Amniotic epithelial cell (primary cell): ENCODE results near the gene CPHXL2.

Experiments
- DNase-seq: peaks from one replicate; pipeline ENCODE4 v3.0.0-alpha.2; 2010; ENCODE audit warnings: low read depth

Gene CPHXL2

DNA sequence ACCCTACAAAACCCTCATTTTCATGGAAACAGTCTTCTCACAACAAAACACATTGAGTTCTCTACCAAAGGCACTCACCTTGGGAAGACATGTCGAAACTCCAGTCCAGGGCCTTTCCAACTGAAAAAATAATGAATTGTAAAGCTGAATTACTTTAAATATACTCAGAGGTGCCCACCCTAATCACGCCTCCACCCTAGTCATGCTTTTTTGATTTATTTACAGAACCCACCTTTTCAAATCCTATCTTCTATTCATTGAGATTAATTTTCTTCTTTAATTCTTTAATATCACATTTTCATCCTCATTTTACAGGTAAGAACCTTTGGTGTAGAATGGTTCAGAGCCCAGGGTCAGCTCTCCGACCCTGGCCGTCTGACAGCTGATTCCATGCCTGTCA is at the start of gene CPHXL2:
Gene CPHXL2 (minus strand): TSS at position 101 of the 400 bp plus-strand sequence. CDS start 10 bp downstream, at position 91.
- no peak for DNase-seq

GRCh38 chr16:75726390-75726789 is 49.6 kb upstream of the CPHXL2 start, which contains the start of gene CPHXL:
Gene CPHXL, minus strand, starts transcription at chr16:75726490. Its CDS starts 48 bp downstream, at chr16:75726442.
- no peak for DNase-seq

DNA sequence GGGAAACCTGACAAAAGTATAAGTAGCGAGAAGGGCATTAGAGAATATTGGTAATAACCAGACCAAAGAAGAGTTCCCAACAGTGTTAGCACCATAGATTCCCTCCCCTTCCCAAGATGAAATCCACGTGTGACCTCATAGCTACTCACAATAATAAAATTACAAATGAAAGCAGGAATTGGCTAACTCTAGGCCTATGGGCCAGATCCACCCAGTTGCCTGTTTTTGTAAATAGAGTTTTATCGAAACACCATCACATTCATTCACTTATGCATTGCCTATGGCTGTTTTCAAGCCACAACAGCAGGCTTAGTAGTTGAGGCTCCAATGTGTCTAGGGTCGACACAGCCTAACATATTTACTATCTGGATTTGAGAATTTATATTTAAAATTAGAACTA is 41.6 kb upstream of the CPHXL2 start:
- no peak for DNase-seq

DNA sequence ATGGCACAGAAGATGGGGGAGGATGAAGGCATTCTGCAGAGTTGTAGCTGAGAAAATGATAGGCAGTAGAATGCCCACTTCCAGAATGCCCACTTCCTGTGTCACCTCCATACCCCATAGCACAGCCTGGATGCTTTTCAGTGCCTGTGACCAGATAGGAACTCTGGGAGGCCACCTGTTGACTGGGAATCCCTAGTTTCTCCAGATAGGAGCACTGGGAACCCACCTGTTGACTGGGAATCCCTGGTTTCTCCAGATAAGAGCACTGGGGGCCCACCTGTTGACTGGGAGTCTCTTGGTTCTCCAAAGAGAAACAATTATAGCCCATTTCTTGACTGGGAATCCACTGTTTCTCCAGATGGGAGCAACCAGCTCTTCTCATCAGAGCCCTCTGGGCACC is 37.9 kb upstream of the CPHXL2 start:
- DNase-seq = no peak

DNA sequence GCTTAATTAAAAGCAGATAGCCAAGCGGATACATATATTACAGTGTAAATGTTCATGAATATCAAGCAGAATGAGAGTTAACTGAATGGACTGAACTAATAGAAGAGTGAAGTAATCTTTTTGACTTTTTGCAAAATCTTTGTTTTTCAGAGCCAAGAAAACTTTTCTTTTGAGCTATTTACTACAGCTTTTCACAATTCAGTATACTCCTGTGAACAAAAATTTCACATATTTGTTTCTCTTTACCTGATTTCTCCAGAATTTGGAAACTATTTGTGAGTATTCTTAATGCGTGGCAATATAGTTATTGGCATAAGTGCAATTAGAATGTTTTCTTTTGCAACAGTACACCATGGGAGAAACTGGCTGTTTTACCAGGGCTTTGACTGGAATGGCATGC is 33.5 kb upstream of the CPHXL2 start:
- peak; percentile 5 for DNase-seq

GRCh38 chr16:75703306-75703705 is 26.5 kb upstream of the CPHXL2 start:
- peak; percentile 30 for DNase-seq

DNA sequence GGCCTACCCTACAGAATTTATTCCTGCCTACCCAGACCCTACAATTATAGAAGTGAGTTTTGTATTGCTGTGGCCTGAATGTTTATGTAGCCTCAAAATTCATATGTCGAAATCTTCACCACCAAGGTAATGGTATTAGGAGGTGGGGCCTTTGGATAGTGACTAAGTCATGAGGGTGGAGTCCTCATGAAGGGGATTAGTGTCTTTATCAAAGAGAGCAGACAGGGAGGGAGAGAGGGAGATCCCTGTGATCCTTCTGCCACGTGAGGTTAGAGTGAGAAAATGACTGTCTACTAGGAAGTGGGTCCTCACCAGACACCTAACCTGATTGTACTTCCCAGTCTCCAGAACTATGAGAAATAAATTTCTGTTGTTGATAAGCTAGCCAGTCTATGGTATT is 25.4 kb upstream of the CPHXL2 start:
- DNase-seq = peak; percentile 70

DNA sequence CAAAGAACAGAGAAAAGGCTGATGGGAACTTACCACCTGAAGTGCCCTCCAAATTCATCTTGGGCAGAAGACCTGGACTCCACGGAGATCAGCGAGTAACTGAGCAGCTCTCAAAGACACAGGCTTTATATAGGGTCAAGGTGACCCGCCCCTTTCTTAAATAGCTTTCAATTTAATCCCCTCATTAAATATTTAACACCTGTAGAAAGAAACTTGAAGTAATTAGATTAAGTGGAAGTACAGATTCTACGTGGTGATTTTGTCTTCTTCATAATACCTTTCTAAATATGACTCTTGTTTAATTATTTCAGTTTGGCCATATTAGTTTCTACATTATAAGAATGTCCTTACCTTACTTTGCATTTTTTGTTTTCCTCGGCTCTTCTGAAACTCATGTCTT is 24.6 kb upstream of the CPHXL2 start, which contains the start of gene DUXB:
Gene DUXB (minus strand): TSS at position 101 of the 400 bp plus-strand sequence. CDS start 43 bp downstream, at position 58.
- no peak for DNase-seq

DNA sequence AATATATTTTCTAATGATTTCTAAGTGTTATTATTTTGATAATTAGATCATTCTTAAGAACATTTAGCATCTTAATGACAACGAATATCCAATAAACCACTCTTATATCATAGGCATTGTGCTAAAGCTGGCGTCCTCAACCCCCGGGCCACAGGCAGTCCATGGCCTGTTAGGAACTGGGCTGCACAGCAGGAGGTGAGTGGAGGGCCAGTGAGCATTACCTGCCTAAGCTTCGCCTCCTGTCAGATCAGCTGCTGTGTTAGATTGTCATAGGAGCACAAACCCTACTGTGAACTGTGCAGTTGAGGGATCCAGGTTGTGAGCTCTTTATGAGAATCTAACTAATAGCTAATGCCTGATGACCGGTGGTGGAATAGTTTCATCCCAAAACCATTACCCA is 20.8 kb upstream of the CPHXL2 start:
- no peak for DNase-seq

- DNase-seq = no peak
Observed at GRCh38 chr16:75695708-75696107, 18.9 kb upstream of the CPHXL2 start.

- no peak for DNase-seq
Observed at GRCh38 chr16:75687361-75687760, 10.6 kb upstream of the CPHXL2 start.

GRCh38 chr16:75682308-75682707 is 5.5 kb upstream of the CPHXL2 start:
- DNase-seq = no peak

DNA sequence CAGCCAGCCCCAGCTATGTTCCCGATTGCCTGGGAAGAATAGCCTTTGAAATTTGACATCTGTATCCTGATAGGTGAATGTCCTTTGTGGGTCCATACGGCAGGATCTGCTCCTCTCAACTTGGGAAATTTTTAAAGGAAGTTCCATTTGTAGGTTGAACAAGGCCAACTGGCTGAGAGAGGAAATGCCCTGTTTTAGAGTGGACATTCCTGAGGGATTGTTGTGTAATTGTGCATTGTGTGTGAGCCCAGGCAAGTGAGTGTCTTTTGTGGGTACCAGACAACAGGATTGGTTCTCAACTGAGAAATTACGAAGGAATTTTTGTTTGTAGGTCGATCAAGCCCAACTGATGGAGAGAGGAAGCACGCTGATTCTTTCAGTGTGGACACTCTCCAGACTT is 2.6 kb upstream of the CPHXL2 start:
- DNase-seq = peak; percentile 61

- DNase-seq = no peak
Observed at GRCh38 chr16:75667503-75667902, 9.3 kb downstream of the CPHXL2 start.

DNA sequence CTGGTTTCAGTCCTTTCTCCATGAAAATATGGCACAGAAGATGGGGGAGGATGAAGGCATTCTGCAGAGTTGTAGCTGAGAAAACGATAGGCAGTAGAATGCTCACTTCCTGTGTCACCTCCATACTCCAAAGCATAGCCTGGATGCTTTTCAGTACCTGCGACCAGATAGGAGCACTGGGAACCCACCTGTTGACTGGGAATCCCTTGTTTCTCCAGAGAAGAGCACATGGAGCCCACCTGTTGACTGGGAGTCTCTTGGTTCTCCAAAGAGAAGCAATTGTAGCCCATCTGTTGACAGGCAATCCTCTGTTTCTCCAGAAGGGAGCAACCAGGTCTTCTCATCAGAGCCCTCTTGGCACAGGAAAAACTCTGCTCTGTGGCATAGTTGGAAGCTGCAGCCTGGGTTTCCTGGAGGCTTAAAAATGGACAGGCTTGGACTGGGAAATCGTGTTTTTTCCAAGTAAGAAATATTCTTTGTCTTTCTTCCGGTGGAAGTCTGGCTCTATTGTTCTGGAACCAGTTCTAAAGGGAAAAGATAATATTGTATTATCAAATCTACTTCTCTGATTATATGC is 16.0 kb downstream of the CPHXL2 start:
- no peak for DNase-seq

DNA sequence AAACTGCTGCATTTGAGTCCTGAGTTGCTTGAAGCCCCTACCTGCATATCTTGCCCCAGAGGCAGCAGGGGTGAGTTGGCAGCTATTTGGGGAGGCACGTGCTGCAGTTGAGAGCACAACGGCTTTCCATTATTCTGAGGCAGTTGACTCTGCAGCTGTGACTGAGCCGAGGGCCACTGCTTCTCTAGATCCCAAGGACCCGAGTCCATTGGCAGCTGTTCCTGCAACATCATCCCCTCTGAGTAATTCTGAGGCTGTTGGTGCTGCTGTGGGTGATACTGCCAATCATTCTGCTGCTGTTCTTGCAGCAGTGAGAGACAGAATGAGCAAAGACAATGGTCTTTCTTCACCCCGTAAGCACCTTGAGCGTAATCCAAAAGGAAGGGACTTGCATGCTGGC is 16.5 kb downstream of the CPHXL2 start:
- DNase-seq = no peak

DNA sequence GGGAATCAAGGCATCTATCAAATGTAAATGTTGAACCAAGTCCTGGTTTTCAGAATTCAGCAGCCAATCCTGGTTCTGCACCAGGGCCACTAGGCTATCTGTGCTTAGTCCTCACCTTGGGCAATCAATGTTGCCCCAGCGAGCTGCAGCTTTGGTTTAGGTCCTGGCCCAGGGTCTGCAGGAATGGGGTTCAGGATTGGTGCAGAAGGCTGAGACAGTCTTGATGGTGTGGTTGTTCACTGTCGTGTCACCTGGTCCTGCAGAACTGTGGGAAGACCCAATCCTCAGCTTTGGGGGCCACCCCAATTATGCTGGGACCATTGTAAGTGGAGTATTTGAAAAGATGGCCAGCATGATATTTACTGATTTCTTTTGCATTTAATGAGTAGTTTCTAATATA is 18.6 kb downstream of the CPHXL2 start:
- DNase-seq = no peak

GRCh38 chr16:75653922-75654321 is 22.9 kb downstream of the CPHXL2 start:
- DNase-seq = no peak

GRCh38 chr16:75648265-75649076 is 28.3 kb downstream of the CPHXL2 start:
- DNase-seq = peak; percentile 64

DNA sequence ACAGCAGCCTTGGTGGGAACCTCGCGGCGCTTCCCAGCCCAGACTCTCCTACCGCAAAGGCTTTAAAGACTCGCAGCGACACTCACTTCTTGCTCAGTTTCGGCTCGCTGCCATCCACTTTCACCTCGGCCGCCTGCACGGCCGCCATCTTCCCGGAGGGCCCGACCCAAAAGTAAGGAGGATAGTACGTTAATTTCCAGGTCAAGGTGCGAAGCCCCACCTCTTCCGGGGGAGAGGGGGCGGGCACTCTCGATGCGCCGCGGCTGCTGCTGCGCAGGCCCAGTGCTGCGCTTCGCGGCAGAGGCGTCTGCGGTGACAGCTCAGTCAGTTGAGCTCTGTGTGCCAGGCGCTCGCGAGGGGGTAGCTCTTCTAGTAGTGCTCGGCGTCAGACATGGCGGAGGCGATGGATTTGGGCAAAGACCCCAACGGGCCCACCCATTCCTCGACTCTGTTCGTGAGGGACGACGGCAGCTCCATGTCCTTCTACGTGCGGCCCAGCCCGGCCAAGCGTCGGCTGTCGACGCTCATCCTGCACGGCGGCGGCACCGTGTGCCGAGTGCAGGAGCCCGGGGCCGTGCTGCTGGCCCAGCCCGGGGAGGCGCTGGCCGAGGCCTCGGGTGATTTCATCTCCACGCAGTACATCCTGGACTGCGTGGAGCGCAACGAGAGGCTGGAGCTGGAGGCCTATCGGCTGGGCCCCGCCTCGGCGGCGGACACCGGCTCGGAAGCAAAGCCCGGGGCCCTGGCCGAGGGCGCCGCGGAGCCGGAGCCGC is 29.1 kb downstream of the CPHXL2 start, which contains the start of the genes KARS1 and TERF2IP:
Gene KARS1 (minus strand): TSS at position 174 of the 773 bp plus-strand sequence. CDS start 26 bp downstream, at position 148.
Gene TERF2IP (plus strand): TSS at position 282 of the 773 bp plus-strand sequence. CDS start 110 bp downstream, at position 392.
- DNase-seq = peak; percentile 88

DNA sequence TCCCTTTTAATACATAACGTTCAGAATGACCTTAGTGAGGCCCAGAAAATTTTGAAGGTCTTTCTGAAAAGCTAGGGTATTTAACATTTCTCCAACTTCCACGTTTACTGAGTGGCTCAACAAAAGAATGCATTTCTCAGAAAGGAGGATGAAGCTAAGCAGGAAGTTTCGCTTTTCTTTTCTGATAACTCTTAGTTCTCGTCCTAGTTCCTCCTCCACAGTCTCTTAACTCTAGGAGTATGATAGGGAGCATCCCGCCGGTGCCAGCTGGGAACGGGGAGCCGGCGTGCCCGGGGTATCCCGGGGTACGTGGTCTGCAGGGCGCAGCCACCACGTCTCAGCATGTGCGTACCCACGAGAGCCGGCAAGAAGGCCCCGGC is 29.7 kb downstream of the CPHXL2 start:
- no peak for DNase-seq

GRCh38 chr16:75644240-75645012 is 32.4 kb downstream of the CPHXL2 start:
- no peak for DNase-seq
